ENCODE results near the gene SMU1.

DNA sequence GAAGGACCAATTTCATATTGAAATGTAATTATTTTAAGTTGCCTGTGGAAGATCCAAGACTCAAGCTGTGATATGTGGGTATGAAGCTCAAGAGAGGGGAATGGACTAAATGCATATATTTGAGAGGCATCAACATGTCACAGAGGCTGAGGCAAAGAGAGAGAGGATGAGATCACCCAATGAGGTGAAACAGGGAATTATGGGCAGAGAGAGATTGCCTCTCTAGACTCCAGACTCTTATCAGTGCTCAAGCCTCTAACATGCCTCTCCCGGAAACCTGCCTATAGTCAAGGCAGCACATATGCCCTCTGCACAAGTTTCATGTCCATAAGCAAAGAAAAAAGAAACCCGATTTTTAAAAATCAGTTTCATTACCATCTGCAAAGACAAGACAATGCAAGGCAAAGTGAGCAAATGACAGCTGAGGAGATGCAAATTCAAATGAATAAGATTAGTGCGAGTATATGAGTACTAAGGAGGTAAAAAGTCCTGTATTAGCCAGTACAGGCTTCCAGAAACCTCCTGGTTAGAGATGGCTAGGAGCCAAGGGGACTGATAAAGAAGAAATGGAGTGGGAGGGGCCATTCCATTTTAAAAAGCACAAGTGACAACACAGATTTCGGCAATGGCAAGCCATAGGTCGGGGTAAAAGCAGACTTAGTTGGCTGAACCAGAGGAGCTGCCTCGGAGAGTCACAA, 84.4 kb downstream of the SMU1 start:
- no peak for TF ChIP-seq POLR2A (IDR thresholded peaks at IDR 0.05)
- TF ChIP-seq, protein P1, sequence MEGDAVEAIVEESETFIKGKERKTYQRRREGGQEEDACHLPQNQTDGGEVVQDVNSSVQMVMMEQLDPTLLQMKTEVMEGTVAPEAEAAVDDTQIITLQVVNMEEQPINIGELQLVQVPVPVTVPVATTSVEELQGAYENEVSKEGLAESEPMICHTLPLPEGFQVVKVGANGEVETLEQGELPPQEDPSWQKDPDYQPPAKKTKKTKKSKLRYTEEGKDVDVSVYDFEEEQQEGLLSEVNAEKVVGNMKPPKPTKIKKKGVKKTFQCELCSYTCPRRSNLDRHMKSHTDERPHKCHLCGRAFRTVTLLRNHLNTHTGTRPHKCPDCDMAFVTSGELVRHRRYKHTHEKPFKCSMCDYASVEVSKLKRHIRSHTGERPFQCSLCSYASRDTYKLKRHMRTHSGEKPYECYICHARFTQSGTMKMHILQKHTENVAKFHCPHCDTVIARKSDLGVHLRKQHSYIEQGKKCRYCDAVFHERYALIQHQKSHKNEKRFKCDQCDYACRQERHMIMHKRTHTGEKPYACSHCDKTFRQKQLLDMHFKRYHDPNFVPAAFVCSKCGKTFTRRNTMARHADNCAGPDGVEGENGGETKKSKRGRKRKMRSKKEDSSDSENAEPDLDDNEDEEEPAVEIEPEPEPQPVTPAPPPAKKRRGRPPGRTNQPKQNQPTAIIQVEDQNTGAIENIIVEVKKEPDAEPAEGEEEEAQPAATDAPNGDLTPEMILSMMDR (IDR thresholded peaks at IDR 0.05 in 4 of 5, conservative IDR thresholded peaks at IDR 0.05 in 1 of 5), result no peak

All from gastrocnemius medialis (tissue), 4 donors.